Endothelial cell of umbilical vein (primary cell): ENCODE data around the gene TBC1D30. TPM values are rescaled to one million over a fixed set of nuclear protein-coding genes. Genes with fewer than 3 reads are reported as not detected.
A peak's percentile ranks its signal among the peaks of the same experiment; 100 is the strongest.

Experiments used
- BruUV-seq: library from RNA; stranded (reverse); fragments of 400-500 nt; replicated peaks from 2 replicates; lab custom pipeline; 2021; lab: Mats Ljungman, UMichigan
- CTCF ChIA-PET: fragments of 300-600, 350-600 bp; sonication (Branson Sonifier 250); formaldehyde crosslinking; loops from one replicate; lab custom pipeline; 2021; ENCODE audit warnings: antibody characterized with exemption, inconsistent platforms; lab: Charles Lee
- POLR2A ChIA-PET: fragments of 300-600, 350-600 bp; sonication (Branson Sonifier 250); formaldehyde crosslinking; loops from one replicate; lab custom pipeline; 2021; ENCODE audit warnings: antibody characterized with exemption, inconsistent platforms; lab: Charles Lee
- DNase-seq: peaks from one replicate; pipeline ENCODE4 v3.0.0-alpha.2; 2011; ENCODE audit warnings: low read depth, low spot score
- FAIRE-seq: peaks from 2 replicates; lab custom pipeline; 2011; peaks lifted over from hg19 to GRCh38; lab: Jason Lieb, UNC
- H2AFZ ChIP-seq: 2 replicates; pipeline ENCODE4 v1.6.0; 2012; ENCODE audit warnings: low read depth, low read length, control low read depth, inconsistent platforms
- H3K27ac ChIP-seq: 2 replicates; pipeline ENCODE4 v1.5.1; 2011; ENCODE audit warnings: low read depth, mild to moderate bottlenecking, control low read depth, low read length, moderate library complexity; ENCODE audit not compliant: insufficient read depth
- H3K27me3 ChIP-seq, 2 experiments: 2 replicates each; pipeline versions ENCODE4 v1.6.0 to v1.6.1; 2011; ENCODE audit warnings: low read length in 2 of 2, mixed read lengths in 1 of 2; ENCODE audit not compliant: control insufficient read depth in 2 of 2, insufficient read depth in 2 of 2
- H3K36me3 ChIP-seq, 2 experiments: 2 replicates in 1 of 2; 3 replicates in 1 of 2; pipeline ENCODE4 v1.5.1; 2011; ENCODE audit warnings: low read length in 2 of 2, mild to moderate bottlenecking in 1 of 2, moderate library complexity in 1 of 2; ENCODE audit not compliant: control insufficient read depth in 2 of 2, insufficient read depth in 2 of 2; ENCODE audit errors: extremely low read depth in 1 of 2
- H3K4me1 ChIP-seq: 3 replicates; pipeline ENCODE4 v1.5.1; 2011; ENCODE audit warnings: mild to moderate bottlenecking, low read length; ENCODE audit not compliant: control insufficient read depth, insufficient read depth; ENCODE audit errors: extremely low read depth
- H3K4me2 ChIP-seq: 2 replicates; pipeline ENCODE4 v1.6.1; 2011; ENCODE audit warnings: low read length, control low read depth, mixed read lengths; ENCODE audit not compliant: insufficient read depth
- H3K4me3 ChIP-seq, 3 experiments: fragments of 200-600 bp in 1 of 3; sonication (generic), shearing (Covaris generic) in 1 of 3; replicated peaks in 1 of 3; 2 replicates each; pipeline ENCODE4 v1.5.1; 2011 to 2016; ENCODE audit warnings: control low read depth in 3 of 3, low read length in 3 of 3, mild to moderate bottlenecking in 2 of 3, inconsistent platforms in 1 of 3, low read depth in 1 of 3, moderate library complexity in 1 of 3; ENCODE audit not compliant: insufficient read depth in 1 of 3
- H3K79me2 ChIP-seq: 2 replicates; pipeline ENCODE4 v1.6.0; 2012; ENCODE audit warnings: low read length, inconsistent platforms; ENCODE audit not compliant: control insufficient read depth, insufficient read depth
- H3K9ac ChIP-seq: replicated peaks from 2 replicates; pipeline ENCODE3; 2011; ENCODE audit warnings: low read length, control low read depth; ENCODE audit not compliant: insufficient read depth; ENCODE audit errors: extremely low read depth
- H3K9me1 ChIP-seq: replicated peaks from 3 replicates; pipeline ENCODE4 v1.6.0; 2011; ENCODE audit warnings: mild to moderate bottlenecking, low read length; ENCODE audit not compliant: control insufficient read depth, insufficient read depth; ENCODE audit errors: extremely low read depth
- H3K9me3 ChIP-seq: replicated peaks from 2 replicates; pipeline ENCODE4 v1.5.1; 2012; ENCODE audit warnings: low read length, inconsistent platforms; ENCODE audit not compliant: control insufficient read depth, insufficient read depth
- H4K20me1 ChIP-seq: replicated peaks from 2 replicates; pipeline ENCODE3; 2011; ENCODE audit warnings: mild to moderate bottlenecking, low read length; ENCODE audit not compliant: control insufficient read depth, insufficient read depth; ENCODE audit errors: extremely low read depth
- EZH2 ChIP-seq: IDR thresholded peaks from 2 replicates; pipeline ENCODE4 v1.6.1; 2012; ENCODE audit warnings: borderline replicate concordance, low read depth, mild to moderate bottlenecking, moderate library complexity, low read length, inconsistent platforms; ENCODE audit not compliant: severe bottlenecking
- FOS ChIP-seq: IDR thresholded peaks from 2 replicates; pipeline ENCODE4 v1.6.1; 2011; ENCODE audit warnings: mild to moderate bottlenecking, low read length, moderate library complexity, borderline replicate concordance; ENCODE audit not compliant: insufficient read depth
- POLR2AphosphoS5 ChIP-seq: IDR thresholded peaks from 2 replicates; pipeline ENCODE4 v1.6.1; 2012; ENCODE audit warnings: low read depth, mild to moderate bottlenecking, control low read depth, low read length, moderate library complexity; ENCODE audit not compliant: insufficient read depth
- dilution Hi-C: fragments of 300-500 bp; cut with MboI; formaldehyde crosslinking; loops from one replicate; pipeline ENCODE4 v1.15.0; 2019; ENCODE audit warnings: low sequenced_read_pairs; ENCODE audit not compliant: extremely low pct_ligation_motif_present
- intact Hi-C: fragments of 100-400 bp; cut with micrococcal nuclease; formaldehyde crosslinking; loops from one replicate; pipeline ENCODE4 v1.10.0; 2022
- polyA plus RNA-seq, 4 experiments: library from polyadenylated mRNA; depleted of rRNA in 3 of 4; stranded (reverse) in 3 of 4; unstranded in 1 of 4; fragments of >200 nt; gene quantifications; 2 replicates each; pipeline versions ENCODE4 v1.2.1 to v1.2.3, GENCODE V29; 2011 to 2012; ENCODE audit warnings: missing spikeins in 1 of 4
- total RNA-seq: library from RNA; stranded (reverse); gene quantifications from 2 replicates; pipeline ENCODE4 v1.2.3, GENCODE V29; 2021

TBC1D30 gene
- total and polyA plus RNA-seq, 2 donors (not counting 3 experiments of a cell fraction or from before 2014, with no cell fraction given), result 4.4 to 7.6 TPM

DNA sequence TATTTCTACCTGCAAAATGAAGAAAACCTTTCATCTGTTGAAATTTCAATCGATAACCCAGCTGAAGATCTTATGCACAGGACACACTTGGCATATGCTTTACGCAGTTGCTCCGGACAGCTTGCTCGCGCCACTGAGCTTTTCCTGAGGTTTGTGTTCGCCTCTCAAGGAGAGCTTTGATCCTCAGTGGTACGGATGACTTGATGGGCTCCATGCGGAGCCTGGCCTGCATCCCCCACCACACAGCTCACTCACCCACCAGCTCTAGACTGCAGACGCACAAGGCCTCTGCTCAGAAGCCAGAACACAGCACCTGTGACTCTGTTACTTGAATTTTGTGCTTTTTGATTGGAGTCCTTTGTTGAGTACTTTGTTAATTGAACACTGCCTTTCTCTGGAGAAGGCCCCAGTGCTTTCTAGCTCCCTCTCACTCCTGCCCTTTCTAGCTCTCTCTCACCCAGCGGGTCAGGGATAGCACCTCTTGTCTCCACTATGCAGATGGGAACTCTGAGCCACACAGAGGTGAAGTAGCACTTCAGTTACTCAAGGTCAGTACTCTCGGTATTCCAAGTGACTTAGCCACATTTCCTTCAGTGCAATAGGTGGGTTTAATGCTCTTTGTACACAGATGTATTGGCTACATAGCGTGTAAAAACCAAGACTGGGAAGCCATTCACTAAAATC, 52.1 kb downstream of the TBC1D30 start:
- POLR2A ChIA-PET, result no interaction called here
- no TSS peak for BruUV-seq
- peaks cover 0 to 2% of the 10 kb centered on the region in 2 experiments for H3K36me3 ChIP-seq
- H3K79me2 ChIP-seq, result no peaks in the 10 kb centered on the region
- H3K27ac ChIP-seq, result no peak overlapping the region
- no peak for TF ChIP-seq POLR2AphosphoS5
- TF ChIP-seq EZH2, result no peak
- FAIRE-seq, result peak; percentile 24
- H3K27me3 ChIP-seq, result no peaks in the 10 kb centered on the region
- CTCF ChIA-PET, result interaction anchor here (1.5 kb wide), 1 partner anchor 75 kb away, joined by 6 read pairs; no protein-coding TSS in a partner anchor
- no peaks in the 10 kb centered on the region for H3K9me1 ChIP-seq
- no peaks in the 10 kb centered on the region for H4K20me1 ChIP-seq
- H3K4me2 ChIP-seq, result no peak overlapping the region
- H2AFZ ChIP-seq, result no peak overlapping the region
- H3K9me3 ChIP-seq, result no peaks in the 10 kb centered on the region
- no peak overlapping the region for H3K4me3 ChIP-seq
- no peaks in the 10 kb centered on the region for H3K4me1 ChIP-seq
- no peak overlapping the region for H3K9ac ChIP-seq
- intact Hi-C loops, result no loop called here
- dilution Hi-C loops, result no loop called here
- no peak for DNase-seq

DNA sequence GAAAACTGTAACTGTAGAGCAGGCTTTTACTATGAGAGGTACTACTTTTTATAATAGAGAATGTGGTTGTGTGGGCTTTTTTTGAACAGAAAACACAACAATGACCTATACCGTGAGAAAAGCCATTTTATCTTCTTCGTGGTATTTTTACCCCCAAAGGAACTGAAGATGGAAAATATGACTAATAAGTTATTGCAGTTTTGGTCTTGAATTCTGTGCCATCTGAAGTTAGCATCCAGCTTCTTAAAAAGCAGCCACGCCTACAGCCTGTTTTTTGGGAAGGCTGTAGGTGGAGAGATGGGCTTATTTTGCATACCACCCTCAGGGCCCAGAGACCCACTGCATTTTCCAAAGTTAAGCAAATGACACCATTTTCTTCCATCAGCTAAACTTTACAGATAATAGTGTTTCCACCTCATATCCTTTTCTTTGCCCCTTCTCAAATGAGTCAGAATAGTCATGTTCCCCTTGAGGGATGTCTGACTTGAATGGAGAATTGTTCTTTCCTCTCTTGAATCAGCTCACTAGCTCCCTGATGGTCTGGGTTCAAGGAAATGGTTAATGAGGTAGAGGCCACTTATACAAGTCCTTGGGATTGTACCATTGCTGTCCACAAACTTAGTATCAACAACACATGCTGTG, 53.0 kb downstream of the TBC1D30 start:
- H3K36me3 ChIP-seq, result peaks cover 0 to 2% of the 10 kb centered on the region in 2 experiments
- BruUV-seq, result no TSS peak
- H3K4me1 ChIP-seq, result no peaks in the 10 kb centered on the region
- H3K4me3 ChIP-seq, result no peak overlapping the region
- ChIA-PET POLR2A (no interaction called here), CTCF (interaction anchor here (0.6 kb wide), 1 partner anchor 1081 kb away, joined by 3 read pairs; no protein-coding TSS in a partner anchor)
- intact Hi-C loops, result no loop called here
- no peaks in the 10 kb centered on the region for H3K27me3 ChIP-seq
- DNase-seq (no peak), FAIRE-seq (no peak)
- H3K9ac ChIP-seq, result no peak overlapping the region
- dilution Hi-C loops, result no loop called here
- no peak overlapping the region for H3K27ac ChIP-seq
- no peaks in the 10 kb centered on the region for H3K9me1 ChIP-seq
- H3K9me3 ChIP-seq, result no peaks in the 10 kb centered on the region
- H4K20me1 ChIP-seq, result no peaks in the 10 kb centered on the region
- H3K4me2 ChIP-seq, result no peak overlapping the region
- TF ChIP-seq FOS, result no peak
- H2AFZ ChIP-seq, result no peak overlapping the region
- no peaks in the 10 kb centered on the region for H3K79me2 ChIP-seq
